ENCODE results near the gene BHLHE40. TPM values are rescaled to one million over a fixed set of nuclear protein-coding genes. Genes with fewer than 3 reads are reported as not detected.
A peak's percentile ranks its signal among the peaks of the same experiment; 100 is the strongest.

The BHLHE40 gene
- total and polyA plus RNA-seq, 2 of the 13 experiments (the other 11 are each of a cell fraction or from before 2014, with no cell fraction given): 1.8 to 51.0 TPM

GRCh38 chr3:4980229-4981203 is 1.3 kb downstream of the BHLHE40 start (continued):
- no peak for TF ChIP-seq STAT6 (CRISPR knock-in tag; IDR thresholded peaks at IDR 0.05; ENCODE audit: borderline replicate concordance)
- TF ChIP-seq POLR2A (IDR thresholded peaks at IDR 0.05; ENCODE audit: insufficient read depth in 1 of 2, low read depth in 2 of 2, low read length in 2 of 2): no peak
- no peak for TF ChIP-seq AKNA (CRISPR knock-in tag; IDR thresholded peaks at IDR 0.05; ENCODE audit: borderline replicate concordance)
- TF ChIP-seq ARID2 (CRISPR knock-in tag; IDR thresholded peaks at IDR 0.05; ENCODE audit: borderline replicate concordance): no peak
- no peak for TF ChIP-seq TCF12 (IDR thresholded peaks at IDR 0.05)
- no peak for TF ChIP-seq TCF12 (CRISPR knock-in tag; IDR thresholded peaks at IDR 0.05)
- no peak for TF ChIP-seq HHEX (CRISPR knock-in tag; IDR thresholded peaks at IDR 0.05)
- peak; percentile 21; the same call in 1 of the 2 replicates for TF ChIP-seq ZNF709 (CRISPR knock-in tag; IDR thresholded peaks at IDR 0.05)
- TF ChIP-seq ETV6 (CRISPR knock-in tag; conservative IDR thresholded peaks at IDR 0.05): peak; percentile 74; the same call in 1 of the 2 replicates
- TF ChIP-seq, protein P1, sequence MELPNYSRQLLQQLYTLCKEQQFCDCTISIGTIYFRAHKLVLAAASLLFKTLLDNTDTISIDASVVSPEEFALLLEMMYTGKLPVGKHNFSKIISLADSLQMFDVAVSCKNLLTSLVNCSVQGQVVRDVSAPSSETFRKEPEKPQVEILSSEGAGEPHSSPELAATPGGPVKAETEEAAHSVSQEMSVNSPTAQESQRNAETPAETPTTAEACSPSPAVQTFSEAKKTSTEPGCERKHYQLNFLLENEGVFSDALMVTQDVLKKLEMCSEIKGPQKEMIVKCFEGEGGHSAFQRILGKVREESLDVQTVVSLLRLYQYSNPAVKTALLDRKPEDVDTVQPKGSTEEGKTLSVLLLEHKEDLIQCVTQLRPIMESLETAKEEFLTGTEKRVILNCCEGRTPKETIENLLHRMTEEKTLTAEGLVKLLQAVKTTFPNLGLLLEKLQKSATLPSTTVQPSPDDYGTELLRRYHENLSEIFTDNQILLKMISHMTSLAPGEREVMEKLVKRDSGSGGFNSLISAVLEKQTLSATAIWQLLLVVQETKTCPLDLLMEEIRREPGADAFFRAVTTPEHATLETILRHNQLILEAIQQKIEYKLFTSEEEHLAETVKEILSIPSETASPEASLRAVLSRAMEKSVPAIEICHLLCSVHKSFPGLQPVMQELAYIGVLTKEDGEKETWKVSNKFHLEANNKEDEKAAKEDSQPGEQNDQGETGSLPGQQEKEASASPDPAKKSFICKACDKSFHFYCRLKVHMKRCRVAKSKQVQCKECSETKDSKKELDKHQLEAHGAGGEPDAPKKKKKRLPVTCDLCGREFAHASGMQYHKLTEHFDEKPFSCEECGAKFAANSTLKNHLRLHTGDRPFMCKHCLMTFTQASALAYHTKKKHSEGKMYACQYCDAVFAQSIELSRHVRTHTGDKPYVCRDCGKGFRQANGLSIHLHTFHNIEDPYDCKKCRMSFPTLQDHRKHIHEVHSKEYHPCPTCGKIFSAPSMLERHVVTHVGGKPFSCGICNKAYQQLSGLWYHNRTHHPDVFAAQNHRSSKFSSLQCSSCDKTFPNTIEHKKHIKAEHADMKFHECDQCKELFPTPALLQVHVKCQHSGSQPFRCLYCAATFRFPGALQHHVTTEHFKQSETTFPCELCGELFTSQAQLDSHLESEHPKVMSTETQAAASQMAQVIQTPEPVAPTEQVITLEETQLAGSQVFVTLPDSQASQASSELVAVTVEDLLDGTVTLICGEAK (IDR thresholded peaks at IDR 0.05): no peak
- TF ChIP-seq, protein P1 (CRISPR knock-in tag; IDR thresholded peaks at IDR 0.05): 0 out of 2 replicates have a peak, but pooled peaks have one; percentile 21
- no peak for TF ChIP-seq PHF8 (CRISPR knock-in tag; IDR thresholded peaks at IDR 0.05)
